ENCODE measurements around the gene ATP5MC2. TPM values are rescaled to one million over a fixed set of nuclear protein-coding genes. Genes with fewer than 3 reads are reported as not detected.
"Not testable (repeated sequence)": the region's sequence is repeated elsewhere in the genome, so short reads cannot be mapped to it uniquely, and the experiment has no call there.

ATP5MC2 gene
- total RNA-seq: 343 and 345 TPM in 2 replicates

DNA sequence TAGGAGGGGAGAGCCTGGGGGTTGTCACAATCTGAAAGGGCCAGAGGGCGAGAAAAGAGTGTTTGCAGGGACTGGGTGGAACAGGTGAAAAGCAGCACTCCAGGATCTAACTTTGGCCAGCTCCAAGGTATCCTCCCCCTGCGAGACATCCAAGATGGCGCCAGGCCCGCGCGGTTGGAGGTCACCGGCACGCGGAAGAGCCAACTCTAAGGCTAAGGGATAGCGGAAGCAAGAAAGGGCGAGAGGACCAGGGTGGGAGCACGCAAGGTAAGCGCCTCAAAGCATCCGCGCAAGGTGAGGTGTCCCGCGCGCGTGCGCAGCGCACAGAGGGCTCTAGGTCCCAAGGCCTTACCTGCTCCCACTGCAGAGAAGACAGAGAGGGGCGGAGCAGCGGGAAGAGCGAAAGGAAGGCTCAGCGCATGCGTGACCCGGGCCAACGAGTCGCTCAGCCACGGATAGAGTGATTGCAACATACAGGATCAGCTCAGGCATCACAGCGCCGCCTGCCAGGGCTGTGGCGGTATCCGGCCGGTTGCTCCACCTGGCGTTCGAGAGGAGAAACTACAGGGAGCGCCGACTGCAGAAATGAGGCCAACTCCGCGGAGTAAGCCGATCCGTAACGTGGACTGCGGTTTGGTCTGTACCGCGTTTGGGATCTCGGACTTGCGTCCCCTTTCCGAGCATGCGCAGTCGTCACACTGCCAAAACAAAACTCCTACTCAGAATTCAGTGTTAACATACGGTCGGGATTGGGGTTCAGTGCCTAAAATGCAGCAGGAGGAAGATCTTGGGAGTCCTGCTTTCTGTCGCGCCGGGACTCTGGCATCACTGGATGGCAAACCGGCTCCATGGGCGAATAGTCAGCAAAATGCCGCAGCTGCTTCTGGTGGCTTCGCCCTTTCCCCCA is at the start of gene ATP5MC2:
TSS of gene ATP5MC2 (minus strand) at position 383 of the 907 bp plus-strand sequence. CDS start 3,469 bp downstream, outside the sequence.
- intact Hi-C loops (cut with micrococcal nuclease): loop anchor here (1.0 to 10.0 kb wide), 5 partner anchors 50 to 351 kb away; partner anchors contain the start of genes AAAS, ATF7 and CALCOCO1

DNA sequence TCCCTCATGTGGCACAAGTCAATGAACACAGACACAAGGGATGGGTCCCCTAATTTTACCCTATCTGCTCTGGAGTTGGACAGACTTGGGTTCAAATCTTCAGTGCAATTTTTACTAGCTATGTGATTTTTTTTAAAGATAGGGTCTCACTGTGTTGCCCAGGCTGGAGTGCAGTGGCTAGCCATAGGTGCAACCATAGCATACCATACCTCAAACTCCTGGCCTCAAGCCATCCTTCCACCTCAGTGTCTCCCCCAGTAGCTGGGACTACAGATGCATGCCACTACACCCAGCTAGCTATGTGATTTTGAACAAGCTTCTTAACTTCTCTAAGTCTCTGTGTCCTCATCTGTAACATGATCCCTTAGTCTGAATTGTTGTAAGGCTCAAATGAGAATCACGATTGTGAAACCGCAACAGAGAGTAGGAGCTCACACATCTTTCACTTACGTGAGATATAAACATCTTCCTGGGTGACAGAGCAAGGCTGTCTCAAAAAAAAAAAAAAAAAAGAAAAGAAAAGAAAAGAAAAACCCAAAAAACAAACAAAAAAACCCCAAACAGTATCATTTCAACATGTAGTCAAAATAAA is 46.7 kb upstream of the ATP5MC2 start:
- intact Hi-C loops (cut with micrococcal nuclease): no loop called here

DNA sequence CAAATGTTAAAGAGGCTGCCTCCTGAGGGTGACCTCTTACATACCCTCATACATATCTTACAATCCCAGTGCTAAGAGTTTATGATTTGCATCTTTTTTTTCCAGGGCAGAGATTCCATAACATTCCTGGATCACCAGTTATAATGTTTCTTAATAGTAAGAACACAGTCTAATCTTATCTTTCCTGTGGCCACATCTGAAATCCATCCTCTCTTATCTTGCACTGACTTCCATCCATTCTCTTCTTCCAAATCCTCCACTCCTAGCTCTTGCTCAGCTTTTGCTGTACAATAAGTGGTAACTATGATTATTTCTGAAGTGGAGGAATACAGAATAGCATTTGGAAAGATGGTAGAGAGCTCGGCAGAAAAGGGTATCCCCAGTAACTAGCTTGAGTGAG is 45.1 kb upstream of the ATP5MC2 start:
- intact Hi-C loops (cut with micrococcal nuclease): no loop called here

DNA sequence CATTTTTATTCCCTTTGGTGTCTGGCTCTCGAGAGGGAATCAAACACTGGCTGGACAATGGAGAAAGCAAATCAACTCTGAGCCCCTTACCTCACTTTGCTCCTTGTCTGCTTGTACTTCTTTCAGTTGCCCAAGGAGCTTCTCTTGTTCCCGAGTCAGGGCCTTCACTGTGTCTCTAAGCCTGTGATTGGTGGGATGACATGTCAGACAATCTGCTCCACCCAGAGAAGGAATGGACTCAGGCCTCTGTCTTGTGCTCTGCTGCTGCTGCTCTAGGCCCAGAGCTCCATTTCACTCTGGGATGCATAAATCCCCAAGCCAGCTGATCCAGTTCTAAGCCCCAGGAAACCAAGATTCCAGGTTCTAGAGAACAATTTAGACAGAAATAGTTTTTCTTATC is 43.8 kb upstream of the ATP5MC2 start:
- intact Hi-C loops (cut with micrococcal nuclease): no loop called here

DNA sequence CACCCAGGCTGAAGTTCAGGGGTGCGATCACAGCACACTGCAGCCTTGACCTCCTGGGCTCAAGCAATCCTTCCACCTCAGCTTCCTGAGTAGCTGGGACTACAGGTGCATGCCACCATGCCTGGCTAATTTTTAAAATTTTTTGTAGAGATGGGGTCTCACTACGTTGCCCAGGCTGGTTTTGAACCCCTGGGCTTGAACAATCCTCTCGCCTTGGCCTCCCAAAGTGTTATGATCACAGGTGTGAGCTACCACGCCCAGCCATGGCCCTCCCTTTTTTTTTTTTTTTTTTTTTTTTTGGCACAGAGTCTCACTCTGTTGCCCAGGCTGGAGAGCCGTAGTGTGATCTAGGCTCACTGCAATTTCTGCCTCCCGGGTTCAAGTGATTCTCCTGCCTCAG is 42.7 kb upstream of the ATP5MC2 start:
- intact Hi-C loops (cut with micrococcal nuclease): not testable (repeated sequence)

DNA sequence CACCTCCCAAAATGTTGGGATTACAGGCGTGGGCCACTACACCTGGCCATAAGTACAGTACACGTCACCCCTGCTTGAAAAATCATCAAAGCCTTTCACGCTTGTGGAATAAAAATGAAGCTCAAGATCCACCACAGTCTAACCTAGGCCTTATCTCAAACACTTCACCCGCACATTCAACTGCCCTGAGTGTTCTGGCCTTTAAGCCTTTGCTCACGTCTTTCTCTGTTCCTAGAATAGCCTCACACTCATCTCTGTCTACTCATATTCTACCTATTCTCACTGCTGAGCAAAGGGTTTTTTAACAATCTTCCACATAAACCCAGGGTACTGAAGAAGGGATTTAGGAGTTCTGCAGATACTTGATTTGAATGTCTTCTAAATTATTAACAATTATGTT is 41.4 kb upstream of the ATP5MC2 start:
- intact Hi-C loops (cut with micrococcal nuclease): no loop called here

DNA sequence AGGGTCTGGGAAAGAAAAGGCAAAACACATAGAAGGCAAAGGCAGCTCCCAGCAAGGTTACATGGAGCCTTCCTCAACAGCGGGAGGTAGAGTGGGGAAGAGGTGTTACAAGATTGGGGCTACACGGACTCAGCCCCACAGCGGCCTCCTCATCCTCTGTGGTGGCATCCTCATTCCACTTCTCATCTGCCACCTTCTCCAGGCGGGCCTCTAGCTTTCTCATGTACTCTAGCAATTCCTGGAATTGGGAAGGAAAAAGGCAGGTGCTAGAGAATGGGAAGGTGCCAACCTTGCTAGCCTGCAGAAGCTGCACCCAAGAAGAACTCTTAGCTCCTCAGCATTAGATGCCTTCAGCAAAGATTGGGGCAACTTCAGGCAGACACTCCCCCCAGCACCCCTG is 38.1 kb upstream of the ATP5MC2 start:
- intact Hi-C loops (cut with micrococcal nuclease): no loop called here

DNA sequence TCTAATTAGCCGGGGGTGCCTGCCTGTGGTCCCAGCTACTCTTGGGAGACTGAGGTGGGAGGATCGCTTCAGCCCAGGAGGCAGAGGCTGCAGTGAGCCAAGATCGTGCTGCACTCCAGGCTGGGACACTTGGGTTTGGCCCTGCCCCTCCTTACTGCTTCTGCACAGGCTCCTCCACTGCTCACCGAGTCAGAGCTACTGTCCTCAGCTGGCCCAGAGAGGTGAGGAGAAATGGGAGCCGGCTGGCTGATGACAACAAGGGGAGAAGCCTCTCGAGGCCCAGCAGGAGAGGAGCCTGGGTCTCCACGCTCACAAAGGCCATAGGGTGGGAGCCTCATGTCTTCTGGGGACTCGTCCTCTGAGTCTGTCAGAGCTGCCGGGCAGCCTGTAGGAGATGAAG is 37.6 kb upstream of the ATP5MC2 start:
- intact Hi-C loops (cut with micrococcal nuclease): no loop called here

DNA sequence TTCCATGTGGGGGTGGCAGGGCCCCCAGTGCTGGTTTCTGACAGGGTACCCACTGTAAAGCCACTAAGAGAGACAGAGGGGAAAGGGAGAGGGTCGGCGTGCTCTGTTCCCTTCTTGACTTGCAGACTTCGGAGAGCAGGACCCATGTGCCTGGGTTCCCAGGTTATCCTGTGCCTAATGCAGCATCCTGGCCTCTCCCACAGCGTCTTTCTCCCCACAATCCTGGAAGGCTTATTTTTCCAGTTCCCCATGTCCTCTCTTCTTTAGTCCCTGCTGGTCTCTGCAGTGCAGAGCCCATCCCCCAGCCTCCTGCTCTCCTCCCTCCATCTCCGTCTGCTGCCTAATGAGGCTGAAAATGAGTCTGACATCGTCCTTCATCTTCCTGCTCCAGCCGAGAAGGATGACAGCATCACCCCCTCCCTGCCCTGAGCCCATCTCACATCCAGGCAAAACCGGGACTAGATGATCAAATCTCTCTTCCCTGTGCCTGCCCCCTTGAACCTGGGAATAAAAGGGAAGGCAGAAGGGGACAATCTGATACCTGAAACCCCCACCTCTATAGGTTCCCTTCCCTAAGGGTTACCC is 36.3 kb upstream of the ATP5MC2 start:
- intact Hi-C loops (cut with micrococcal nuclease): no loop called here

DNA sequence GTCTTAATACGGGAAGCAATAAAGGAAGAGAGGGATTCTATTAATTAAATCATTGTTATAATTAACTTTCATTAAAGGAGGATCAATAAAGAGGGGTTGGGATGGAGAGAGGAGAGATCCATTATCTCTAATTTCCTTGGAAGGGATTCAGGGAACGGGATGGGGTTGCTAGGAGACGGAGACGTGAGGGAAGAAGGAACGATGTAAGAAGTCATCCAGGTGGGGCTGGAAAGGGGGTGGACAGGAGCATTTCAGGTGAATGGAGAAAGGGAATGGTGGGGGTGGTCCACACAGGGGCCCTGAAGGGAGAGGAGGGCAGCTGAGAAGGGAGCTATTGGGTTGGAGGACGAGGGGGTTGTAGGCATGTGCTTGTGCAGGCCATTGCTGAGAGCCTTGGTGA is 34.2 kb upstream of the ATP5MC2 start:
- intact Hi-C loops (cut with micrococcal nuclease): no loop called here

DNA sequence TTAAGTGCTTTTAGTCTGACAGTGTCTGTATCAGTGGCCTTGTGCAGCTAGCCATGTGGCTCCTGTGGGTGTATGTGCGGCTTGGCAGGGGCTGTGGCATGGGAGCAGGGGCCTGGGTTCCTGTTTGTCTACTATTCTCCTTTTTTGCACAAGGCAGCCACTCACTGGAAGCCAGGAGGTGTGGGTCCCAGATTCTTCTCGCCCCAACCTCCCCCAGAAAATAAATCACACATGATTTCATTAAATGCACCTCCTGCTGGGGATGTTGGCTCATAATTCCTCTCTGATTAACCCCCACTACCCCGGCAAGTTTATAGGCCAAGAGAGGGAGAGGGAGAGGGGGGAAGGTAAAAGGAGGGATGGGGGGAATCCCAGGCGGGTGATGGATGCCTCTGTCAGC is 33.8 kb upstream of the ATP5MC2 start:
- intact Hi-C loops (cut with micrococcal nuclease): no loop called here

DNA sequence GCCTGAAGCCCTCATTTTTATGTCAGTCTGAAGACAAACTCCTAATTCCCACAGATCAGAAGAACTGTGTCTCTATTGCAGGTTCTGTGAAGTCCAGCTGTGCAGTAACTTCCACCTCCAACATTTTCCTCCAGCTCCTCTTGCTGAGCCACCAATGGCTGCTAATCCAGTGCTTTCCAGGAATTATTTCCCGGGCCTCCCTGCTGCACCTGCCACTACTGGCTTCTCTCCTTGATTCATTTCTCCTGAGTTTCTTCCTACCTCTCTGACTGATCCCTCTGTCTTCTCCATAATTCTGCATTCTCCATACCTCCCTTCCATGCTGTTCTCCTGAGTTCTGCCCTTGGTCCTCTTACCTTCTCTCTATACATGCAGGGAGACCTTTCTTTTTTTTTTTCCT is 30.2 kb upstream of the ATP5MC2 start:
- intact Hi-C loops (cut with micrococcal nuclease): no loop called here

DNA sequence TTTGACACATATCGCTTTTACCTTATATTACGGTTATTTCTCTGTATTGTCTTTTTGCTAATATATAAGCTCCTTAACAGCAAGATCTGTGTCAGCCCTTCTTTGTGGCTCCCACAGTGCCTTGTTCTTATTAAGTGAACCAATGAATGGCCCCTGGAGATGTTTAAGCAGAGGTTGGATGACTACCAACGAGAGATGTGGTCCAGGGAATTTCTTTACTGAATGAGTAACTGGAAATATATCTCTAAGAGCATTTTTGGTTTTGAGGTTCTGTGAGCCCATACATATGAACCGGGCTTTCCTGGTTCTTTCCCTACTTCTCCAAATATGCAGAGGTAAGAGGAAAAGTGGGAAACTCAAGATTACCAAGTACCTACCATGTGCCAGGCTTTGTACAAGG is 27.9 kb upstream of the ATP5MC2 start:
- intact Hi-C loops (cut with micrococcal nuclease): no loop called here

DNA sequence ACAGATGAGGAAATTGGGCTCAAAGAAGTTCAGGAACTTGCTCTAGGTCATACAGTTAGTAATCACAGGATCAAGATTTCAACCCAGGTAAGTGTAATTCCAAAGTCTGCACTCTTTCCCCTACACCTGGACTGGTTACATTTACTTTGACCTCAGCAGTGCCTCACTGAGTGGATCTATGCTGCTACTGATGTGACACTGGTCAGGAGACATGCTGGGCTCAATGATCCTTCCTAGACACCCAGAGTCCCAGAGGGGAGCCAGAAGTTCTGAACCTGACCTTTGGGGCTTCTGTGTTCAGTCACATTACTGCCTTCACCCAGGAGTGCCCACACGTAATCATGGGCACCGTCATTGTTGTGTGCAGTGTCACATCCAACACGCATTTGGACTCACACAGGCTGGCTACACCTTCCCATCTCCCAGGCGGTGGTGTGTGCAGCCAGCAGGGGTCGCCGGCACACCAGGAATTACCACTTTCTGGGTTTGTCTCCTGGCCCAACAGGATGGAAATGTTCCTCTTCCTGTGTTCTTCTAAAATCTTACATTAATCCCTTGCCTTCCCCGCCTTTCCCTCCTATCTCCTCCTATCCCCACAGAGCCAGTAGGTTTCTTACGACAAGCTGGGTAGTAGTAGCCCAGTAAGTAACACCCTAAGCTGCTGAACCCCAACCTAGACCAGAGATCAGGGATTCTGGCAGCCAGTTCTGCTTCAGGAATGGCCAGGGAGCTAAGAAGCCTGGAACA is 25.8 kb upstream of the ATP5MC2 start:
- intact Hi-C loops (cut with micrococcal nuclease): loop anchor here (1.0 kb wide), 2 partner anchors 42 to 45 kb away; no protein-coding TSS in a partner anchor

DNA sequence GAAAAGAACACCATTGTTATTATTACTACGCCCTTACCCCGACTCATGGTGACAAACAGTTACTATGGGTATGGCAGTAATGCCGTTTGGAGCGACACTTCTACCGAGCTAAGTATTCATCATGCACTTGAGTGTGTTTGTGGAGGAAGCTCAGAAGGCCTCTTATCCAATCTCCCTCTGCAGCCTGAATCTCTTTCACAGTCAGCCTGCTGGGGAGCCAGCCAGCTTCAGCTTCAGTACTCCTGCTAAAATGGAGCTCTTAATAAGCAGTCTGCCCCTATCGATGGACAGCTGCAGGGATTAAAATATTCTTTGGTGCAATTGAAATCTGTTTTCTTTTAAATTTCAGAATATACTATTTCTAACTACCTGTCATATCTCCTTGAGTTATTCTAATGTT is 24.7 kb upstream of the ATP5MC2 start:
- intact Hi-C loops (cut with micrococcal nuclease): no loop called here

DNA sequence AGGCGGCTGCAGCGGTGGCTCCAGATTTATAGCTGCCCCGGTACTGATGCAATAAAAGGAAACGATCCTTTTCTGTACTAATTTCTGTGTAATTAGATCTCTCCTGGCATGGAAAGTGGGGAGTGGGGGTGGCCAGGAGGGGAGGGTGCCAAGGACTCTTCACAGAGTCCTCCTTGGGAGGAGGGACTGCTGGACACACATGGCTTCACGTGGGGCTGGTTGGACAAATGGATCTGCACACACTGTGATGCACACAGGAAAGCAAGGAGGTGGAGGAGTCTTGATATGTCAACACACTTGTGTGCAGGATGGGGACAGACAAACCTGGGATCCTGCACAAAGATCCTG is 23.8 kb upstream of the ATP5MC2 start:
- intact Hi-C loops (cut with micrococcal nuclease): no loop called here

DNA sequence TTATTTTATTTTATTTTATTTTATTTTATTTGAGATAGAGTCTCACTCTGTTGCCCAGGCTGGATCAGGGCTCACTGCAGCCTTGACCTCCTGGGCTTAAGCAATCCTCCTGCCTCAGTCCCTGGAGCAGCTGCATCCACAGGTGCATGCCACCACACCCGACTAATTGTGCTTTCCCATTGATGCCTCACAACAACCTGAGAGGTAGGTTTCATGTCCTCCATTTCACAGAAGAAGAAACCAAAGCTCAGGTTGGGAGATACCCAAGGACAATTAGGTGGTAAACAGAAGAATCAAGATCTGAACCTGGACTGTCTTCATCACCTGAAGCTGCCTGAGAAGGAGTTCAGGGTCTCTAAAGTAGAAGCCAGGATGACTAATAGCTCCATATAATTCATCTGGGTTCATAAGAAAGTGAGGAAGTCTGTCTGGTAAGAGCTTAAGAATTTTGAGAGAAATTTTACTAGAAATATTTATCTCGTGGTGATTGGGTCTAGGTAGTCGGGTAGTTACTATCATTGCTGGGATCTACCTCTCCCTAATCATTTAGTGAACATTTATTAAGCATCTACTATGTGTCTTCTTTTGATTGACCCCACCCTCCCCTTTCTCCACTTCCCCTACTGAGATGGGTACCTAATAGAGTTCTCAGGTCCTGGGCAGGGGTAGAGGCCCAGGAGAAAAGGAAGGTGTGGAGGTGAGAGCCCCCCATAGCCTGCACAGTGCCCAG is 23.2 kb upstream of the ATP5MC2 start:
- intact Hi-C loops (cut with micrococcal nuclease): no loop called here

DNA sequence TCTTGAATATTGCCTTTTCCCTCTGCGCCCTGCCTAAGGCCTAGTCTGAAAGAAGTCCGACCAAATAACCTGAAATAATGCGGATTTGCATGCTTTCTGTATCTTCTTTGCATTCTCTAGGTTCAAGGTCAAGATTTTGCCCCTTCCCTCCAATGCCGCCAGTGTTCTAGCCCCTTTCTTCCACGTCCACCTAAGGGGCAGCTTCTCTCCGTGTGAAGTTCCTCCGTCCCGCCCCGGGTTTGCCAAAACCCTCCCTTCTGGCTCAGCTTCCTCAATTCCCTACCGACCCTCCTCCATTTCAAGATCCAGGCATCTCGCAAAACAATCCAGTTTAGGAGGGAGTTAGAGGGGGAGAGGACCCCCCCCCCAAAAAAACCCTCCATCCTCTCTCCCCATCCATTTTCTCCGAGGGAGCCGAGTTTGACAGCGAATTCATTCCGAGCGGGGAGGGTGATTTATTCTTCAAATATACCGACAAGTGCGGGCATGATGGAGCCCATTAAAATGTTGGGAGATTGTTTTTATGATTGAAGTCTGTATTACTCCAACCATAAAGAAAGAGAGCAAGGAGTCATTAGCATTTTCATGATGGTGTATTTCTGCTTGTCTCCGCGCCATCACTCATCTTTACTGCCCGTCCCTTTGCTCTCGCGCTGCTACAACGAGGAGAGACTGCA is 20.9 kb upstream of the ATP5MC2 start:
- intact Hi-C loops (cut with micrococcal nuclease): no loop called here

DNA sequence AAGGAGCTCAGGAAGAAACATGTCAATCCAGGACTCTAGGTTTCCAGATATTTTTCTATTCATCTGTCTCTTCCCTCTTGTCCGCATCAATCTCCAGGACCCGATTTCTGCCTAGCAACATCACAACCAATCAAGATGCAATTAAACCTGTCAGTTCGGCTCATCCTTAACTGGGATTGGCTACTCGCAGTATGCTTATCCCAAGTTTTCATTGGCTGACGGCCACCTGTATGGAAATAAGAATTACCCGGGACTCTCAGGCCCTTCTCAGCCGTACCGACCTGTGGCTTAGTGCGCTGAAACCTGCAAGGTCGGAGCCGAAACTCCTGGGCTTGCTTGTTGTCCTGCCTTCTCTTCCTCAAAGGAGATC is 20.4 kb upstream of the ATP5MC2 start:
- intact Hi-C loops (cut with micrococcal nuclease): no loop called here

Data from T-helper 2 cell treated with Interferon-gamma antibody and Interleukin-4, amounts not matched to agents 100 ng/mL and 5 ng/mL, for 36 hours (primary cell).